Measurements from ENCODE around the gene HLA-DOA.

DNA sequence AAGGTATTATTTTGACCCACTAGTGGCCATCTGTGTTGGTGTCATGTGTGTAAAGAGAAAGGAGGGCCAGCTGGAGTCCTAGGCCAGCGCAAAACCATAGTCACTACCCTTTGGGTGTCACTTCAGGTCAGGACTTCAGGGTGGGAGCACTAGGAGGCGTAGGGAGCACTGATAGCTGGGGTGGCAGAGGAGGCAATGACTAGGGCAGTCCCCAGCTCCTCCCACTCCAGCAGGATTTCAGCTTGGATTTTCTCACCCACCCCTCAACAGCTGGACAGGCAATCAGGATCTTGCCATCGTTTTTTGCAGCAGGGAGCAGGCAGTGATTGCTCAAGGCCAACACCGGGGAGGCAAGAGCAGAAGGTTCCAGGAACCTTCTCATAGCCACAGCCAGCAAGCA, 4.2 kb upstream of the HLA-DOA start:
- TF ChIP-seq, protein P1, sequence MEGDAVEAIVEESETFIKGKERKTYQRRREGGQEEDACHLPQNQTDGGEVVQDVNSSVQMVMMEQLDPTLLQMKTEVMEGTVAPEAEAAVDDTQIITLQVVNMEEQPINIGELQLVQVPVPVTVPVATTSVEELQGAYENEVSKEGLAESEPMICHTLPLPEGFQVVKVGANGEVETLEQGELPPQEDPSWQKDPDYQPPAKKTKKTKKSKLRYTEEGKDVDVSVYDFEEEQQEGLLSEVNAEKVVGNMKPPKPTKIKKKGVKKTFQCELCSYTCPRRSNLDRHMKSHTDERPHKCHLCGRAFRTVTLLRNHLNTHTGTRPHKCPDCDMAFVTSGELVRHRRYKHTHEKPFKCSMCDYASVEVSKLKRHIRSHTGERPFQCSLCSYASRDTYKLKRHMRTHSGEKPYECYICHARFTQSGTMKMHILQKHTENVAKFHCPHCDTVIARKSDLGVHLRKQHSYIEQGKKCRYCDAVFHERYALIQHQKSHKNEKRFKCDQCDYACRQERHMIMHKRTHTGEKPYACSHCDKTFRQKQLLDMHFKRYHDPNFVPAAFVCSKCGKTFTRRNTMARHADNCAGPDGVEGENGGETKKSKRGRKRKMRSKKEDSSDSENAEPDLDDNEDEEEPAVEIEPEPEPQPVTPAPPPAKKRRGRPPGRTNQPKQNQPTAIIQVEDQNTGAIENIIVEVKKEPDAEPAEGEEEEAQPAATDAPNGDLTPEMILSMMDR (IDR thresholded peaks at IDR 0.05): no peak
- TF ChIP-seq POLR2AphosphoS5 (IDR thresholded peaks at IDR 0.05) (no peak), POLR2A (IDR thresholded peaks at IDR 0.05) (no peak)
